BJ (cell line): ENCODE data around the gene DPP10. TPM values are rescaled to one million over a fixed set of nuclear protein-coding genes. Genes with fewer than 3 reads are reported as not detected.

Experiments used
- CTCF ChIA-PET: fragments of 350-600 bp; formaldehyde crosslinking; extraction: SDS; loops from one replicate; lab custom pipeline; 2021; ENCODE audit warnings: antibody characterized with exemption, inconsistent platforms; lab: Yijun Ruan, JAX
- POLR2A ChIA-PET: fragments of 300-600 bp; sonication (Branson Sonifier 250); formaldehyde crosslinking; extraction: SDS; loops from one replicate; lab custom pipeline; 2021; ENCODE audit warnings: antibody characterized with exemption; lab: Charles Lee
- DNase-seq: peaks from one replicate; pipeline ENCODE4 v3.0.0-alpha.2; 2011; ENCODE audit warnings: low read depth
- H3K27me3 ChIP-seq: 2 replicates; pipeline ENCODE4 v1.6.0; 2011; ENCODE audit warnings: low read length; ENCODE audit not compliant: control insufficient read depth, insufficient read depth
- H3K36me3 ChIP-seq: 2 replicates; pipeline ENCODE4 v1.5.1; 2011; ENCODE audit warnings: low read length; ENCODE audit not compliant: control insufficient read depth, insufficient read depth
- H3K4me3 ChIP-seq: 2 replicates; pipeline ENCODE4 v1.5.1; 2011; ENCODE audit warnings: low read depth, mild to moderate bottlenecking, control low read depth, low read length
- CTCF ChIP-seq: IDR thresholded peaks from 2 replicates; pipeline ENCODE4 v1.5.1; 2011; ENCODE audit warnings: low read depth, mild to moderate bottlenecking, control low read depth, inconsistent platforms, low read length, moderate library complexity; ENCODE audit not compliant: insufficient read depth
- polyA plus RNA-seq: library from polyadenylated mRNA; depleted of rRNA; stranded (reverse); fragments of >200 nt; gene quantifications from 2 replicates; pipeline ENCODE4 v1.2.3, GENCODE V29; 2011

DPP10 gene
- polyA plus RNA-seq, 1 experiment, result not detected

GRCh38 chr2:115543024-115543423 lies 1100.6 kb downstream of the DPP10 start:
- no peak for TF ChIP-seq CTCF
- ChIA-PET CTCF (no interaction called here), POLR2A (no interaction called here)
- Histone ChIP-seq H3K4me3 (no peak overlapping the region), H3K36me3 (no peaks in the 10 kb centered on the region), H3K27me3 (no peaks in the 10 kb centered on the region)
- no peak for DNase-seq

- ChIA-PET CTCF (no interaction called here), POLR2A (no interaction called here)
- no peak overlapping the region for H3K4me3 ChIP-seq
- H3K27me3 ChIP-seq, result no peaks in the 10 kb centered on the region
- H3K36me3 ChIP-seq, result no peaks in the 10 kb centered on the region
- TF ChIP-seq CTCF, result no peak
- no peak for DNase-seq
Measured at GRCh38 chr2:115543461-115543860, 1101.0 kb downstream of the DPP10 start.

- ChIA-PET POLR2A (no interaction called here), CTCF (no interaction called here)
- no peak overlapping the region for H3K4me3 ChIP-seq
- no peak for TF ChIP-seq CTCF
- DNase-seq, result no peak
- H3K36me3 ChIP-seq, result no peaks in the 10 kb centered on the region
- H3K27me3 ChIP-seq, result no peaks in the 10 kb centered on the region
Measured at GRCh38 chr2:115549611-115550130, 1107.2 kb downstream of the DPP10 start.

GRCh38 chr2:115552726-115553125 lies 1110.3 kb downstream of the DPP10 start:
- Histone ChIP-seq H3K36me3 (no peaks in the 10 kb centered on the region), H3K4me3 (no peak overlapping the region), H3K27me3 (no peaks in the 10 kb centered on the region)
- ChIA-PET CTCF (no interaction called here), POLR2A (no interaction called here)
- no peak for TF ChIP-seq CTCF
- DNase-seq, result no peak

- no peak overlapping the region for H3K4me3 ChIP-seq
- CTCF ChIA-PET, result no interaction called here
- no peaks in the 10 kb centered on the region for H3K36me3 ChIP-seq
- no peak for DNase-seq
- no peak for TF ChIP-seq CTCF
- POLR2A ChIA-PET, result no interaction called here
- no peaks in the 10 kb centered on the region for H3K27me3 ChIP-seq
Measured at GRCh38 chr2:115554153-115554552, 1111.7 kb downstream of the DPP10 start.
